Right lobe of liver (tissue), 4 donors: ENCODE results near the gene RBM4.

Experiments used
- CTCF ChIP-seq, 4 donors: fragments of 200-600 bp in 3 of 4; fragments of 450-650 bp in 1 of 4; IDR thresholded peaks; one replicate each; pipeline versions ENCODE4 v1.5.1 to v1.8.0; 2016 to 2022; ENCODE audit warnings: antibody characterized with exemption in 4 of 4, mild to moderate bottlenecking in 2 of 4
- POLR2A ChIP-seq: fragments of 450-650 bp; IDR thresholded peaks from one replicate; pipeline ENCODE4 v1.6.1; 2017; ENCODE audit warnings: antibody characterized with exemption, mild to moderate bottlenecking
- donor health status: DM: no; HTN: no; CAD: no.
- donor health status: DM: no; HTN: no; CAD: no.
- donor health status: DM: no; HTN: yes; CAD: no.

DNA sequence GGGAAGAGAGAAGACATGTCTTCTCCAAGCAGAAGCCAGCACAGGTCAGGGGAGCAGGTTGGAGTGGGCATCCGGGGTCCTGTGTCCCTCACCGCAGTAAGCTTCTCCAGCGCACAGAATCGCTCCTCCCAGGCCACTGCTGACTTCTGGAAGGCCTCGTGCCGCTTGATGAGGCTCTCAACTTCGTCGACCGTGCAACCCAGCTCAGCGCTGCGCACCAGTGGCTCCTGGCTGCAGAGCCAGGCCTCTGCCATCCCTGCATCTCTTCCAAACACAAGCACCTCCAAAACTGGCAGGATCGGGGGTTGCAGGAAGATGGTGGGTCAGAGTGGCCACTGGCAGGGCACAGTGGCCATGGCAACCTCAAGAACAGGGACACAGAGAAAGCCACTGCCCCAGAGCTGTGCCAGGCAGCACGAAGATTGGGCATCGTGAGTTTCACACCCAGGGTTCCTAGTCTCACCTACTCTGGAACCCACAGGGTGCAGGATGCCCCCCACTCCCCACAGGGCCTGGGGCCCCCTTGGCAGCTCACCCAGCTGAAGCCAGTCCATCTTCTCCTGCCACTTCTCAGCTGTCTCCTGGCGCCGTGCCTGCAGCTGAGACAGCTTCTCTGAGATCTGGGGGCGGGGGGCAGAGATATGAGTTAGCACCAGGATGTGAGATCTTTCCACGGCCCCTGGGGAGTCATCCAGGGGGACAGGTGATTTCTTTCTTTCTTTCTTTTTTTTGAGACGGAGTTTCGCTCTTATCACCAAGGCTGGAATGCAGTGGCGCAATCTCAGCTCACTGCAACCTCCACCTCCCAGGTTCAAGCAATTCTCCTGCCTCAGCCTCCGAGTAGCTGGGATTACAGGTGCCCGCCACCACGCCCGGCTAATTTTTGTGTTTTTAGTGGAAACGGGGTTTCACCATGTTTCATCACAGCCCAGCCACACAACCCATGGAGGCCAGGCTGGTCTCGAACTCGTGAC, 50.3 kb downstream of the RBM4 start:
- no peak for TF ChIP-seq CTCF (IDR thresholded peaks at IDR 0.05)
- TF ChIP-seq POLR2A = no peak
